ENCODE data around the gene CDK8. TPM values are rescaled to one million over a fixed set of nuclear protein-coding genes. Genes with fewer than 3 reads are reported as not detected.
A peak's percentile ranks its signal among the peaks of the same experiment; 100 is the strongest.

Gene CDK8
- 1 to 10 TPM; 1.6 to 5.2 (median 1.7) TPM for polyA plus RNA-seq

DNA sequence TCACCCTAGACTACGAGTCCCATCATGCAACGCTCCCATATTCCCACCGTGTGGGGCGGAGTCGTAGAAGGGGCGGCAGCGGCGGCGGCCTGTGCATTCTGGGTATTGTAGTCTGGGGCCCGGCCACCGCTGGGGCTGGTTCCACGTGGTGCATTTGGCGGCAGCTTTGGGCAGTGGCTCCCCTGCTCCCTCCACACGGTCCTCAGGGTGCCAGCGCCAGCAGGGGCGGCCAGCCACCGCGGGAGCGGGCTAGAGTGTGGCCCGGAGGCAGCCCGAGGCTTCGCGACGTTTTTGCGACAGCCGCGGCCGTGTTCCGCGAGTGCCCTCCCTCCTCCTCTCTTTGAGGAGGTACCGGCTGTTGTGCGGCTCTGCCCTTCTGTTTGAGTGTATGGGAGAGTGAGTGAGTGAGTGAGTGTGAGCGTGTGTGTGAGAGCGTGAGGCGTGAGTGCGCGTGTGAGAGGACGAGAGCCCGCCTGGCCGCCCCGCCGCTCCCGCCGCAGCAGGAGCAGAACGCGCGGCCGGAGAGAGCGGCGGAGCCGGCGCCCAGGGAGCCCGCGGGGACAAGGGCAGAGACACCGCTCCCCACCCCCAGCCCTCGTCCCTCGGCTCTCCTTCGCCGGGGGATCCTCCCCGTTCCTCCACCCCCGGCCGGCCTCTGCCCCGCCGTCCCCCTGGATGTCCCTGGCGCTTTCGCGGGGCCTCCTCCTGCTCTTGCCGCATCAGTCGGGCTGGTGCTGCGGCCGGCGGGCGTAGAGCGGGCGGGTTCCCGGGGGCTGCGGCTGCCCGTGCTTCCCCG, at the start of gene CDK8:
Gene CDK8, plus strand, starts transcription at position 343 of the 796 bp plus-strand sequence. CDS start 513 bp downstream, outside the sequence.
- Mint-ChIP-seq H3K9me3 (no peaks in the 10 kb centered on the region), H3K27ac (peak within 1 kb of the TSS; percentile 90 to 97 (median 94)), H3K4me3 (peak within 1 kb of the TSS; percentile 91 to 98 (median 91)), H3K4me1 (peaks cover 19 to 49% of the 10 kb centered on the region in 2 donors), H3K36me3 (no peaks in the 10 kb centered on the region), H3K27me3 (ENCODE audit: low read depth in 3 of 3) (peaks cover 0 to 12% (median 7%) of the 10 kb centered on the region in 3 donors)
- DNase-seq = peak; percentile 89 to 90 (median 89)

DNA sequence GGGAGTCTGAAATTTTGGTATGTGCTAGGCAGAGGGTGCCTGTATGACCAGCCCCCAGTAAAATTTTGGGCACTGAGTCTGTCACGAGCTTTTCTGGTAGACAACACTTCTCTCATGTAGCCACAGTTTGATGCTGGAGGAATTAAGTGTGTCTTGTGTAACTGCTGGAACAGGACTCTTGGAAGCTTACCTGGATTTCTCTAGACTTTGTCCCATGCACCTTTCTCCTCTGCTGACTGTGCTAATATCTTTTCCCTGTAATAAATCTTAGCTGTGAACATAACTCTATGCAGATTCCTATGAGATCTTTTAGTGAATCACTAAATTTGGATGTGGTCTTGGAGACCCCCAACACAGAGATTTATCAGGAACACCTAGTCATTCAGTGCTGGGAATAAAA, 45.6 kb upstream of the CDK8 start:
- H3K4me1 Mint-ChIP-seq = peaks cover 5 to 18% of the 10 kb centered on the region in 2 donors
- peaks cover 16 to 39% (median 30%) of the 10 kb centered on the region in 3 donors for H3K36me3 Mint-ChIP-seq
- no peaks in the 10 kb centered on the region for H3K27me3 Mint-ChIP-seq (ENCODE audit: low read depth in 3 of 3)
- no peak overlapping the region for H3K4me3 Mint-ChIP-seq
- DNase-seq = no peak
- peak overlapping the region in 1 of 6 donors; percentile 37 for H3K27ac Mint-ChIP-seq
- H3K9me3 Mint-ChIP-seq = no peaks in the 10 kb centered on the region

DNA sequence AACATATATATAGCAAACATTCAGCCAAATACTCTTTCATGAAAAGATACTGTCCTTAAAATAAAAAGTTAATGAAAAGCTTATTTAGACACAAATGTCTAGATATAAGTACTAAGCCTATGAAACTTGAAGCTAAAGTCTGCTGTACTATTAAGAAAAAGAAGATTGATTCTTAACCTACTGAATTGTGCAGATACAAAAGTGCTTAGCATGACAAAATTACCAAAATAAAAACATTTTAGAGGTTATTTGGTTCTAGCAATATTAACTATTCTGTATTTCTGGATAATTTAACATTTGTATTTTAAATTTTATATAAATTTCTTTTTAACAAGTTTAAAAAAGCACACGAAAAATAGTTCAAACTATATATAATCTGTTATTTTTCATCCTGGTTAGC, 40.6 kb upstream of the CDK8 start:
- Mint-ChIP-seq H3K4me1 (peaks cover 7 to 41% of the 10 kb centered on the region in 2 donors), H3K9me3 (no peaks in the 10 kb centered on the region), H3K36me3 (peaks cover 16 to 56% (median 43%) of the 10 kb centered on the region in 3 donors), H3K4me3 (no peak overlapping the region), H3K27me3 (ENCODE audit: low read depth in 3 of 3) (no peaks in the 10 kb centered on the region), H3K27ac (no peak overlapping the region)
- DNase-seq = no peak

DNA sequence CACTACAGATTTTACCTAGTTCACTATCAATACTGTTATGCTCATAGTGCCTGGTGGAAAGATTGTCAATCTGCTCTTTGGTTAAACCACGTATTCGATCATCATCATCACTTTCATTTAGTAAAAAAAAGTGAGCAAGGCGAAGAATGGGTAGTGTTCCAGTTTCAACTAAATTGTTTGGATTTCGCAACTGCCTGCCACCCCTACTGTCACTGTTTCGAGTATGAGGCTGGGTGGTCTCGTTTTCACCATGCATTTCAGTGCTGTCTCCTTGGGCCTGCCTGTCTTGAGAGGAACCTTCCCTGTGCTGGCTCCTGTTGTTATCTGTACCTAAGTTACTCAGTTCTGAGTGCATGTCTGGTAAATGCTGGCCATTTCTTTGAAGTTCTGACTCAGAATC, 39.9 kb upstream of the CDK8 start:
- H3K4me3 Mint-ChIP-seq = no peak overlapping the region
- DNase-seq = no peak

DNA sequence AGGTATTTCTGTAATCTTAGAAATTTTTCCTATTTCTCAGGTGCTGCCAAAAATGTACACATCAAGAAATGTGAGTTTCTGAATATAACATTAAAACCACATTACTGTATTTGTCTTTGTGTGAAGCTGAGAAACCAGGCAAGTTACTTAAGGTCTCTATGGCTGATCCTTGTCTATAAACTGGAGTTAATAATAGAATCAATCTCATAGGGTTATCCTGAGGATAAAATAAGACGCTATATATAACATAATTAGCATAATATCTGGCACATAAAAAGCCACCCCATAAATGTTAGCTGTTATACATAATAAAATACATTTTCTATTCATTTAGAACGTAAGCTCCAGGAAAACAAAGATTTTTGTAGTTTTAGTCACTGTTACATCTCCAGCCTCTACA, 37.9 kb upstream of the CDK8 start:
- Mint-ChIP-seq H3K27me3 (ENCODE audit: low read depth in 3 of 3) (no peaks in the 10 kb centered on the region), H3K9me3 (no peaks in the 10 kb centered on the region), H3K4me3 (no peak overlapping the region), H3K4me1 (peaks cover 24 to 65% of the 10 kb centered on the region in 2 donors), H3K27ac (no peak overlapping the region), H3K36me3 (peaks cover 12 to 48% (median 42%) of the 10 kb centered on the region in 3 donors)
- DNase-seq = no peak

More for the DNA sequence above, 39.9 kb upstream of the CDK8 start:
- no peaks in the 10 kb centered on the region for H3K9me3 Mint-ChIP-seq
- no peak overlapping the region for H3K27ac Mint-ChIP-seq
- no peaks in the 10 kb centered on the region for H3K27me3 Mint-ChIP-seq (ENCODE audit: low read depth in 3 of 3)
- peaks cover 12 to 52% (median 41%) of the 10 kb centered on the region in 3 donors for H3K36me3 Mint-ChIP-seq
- H3K4me1 Mint-ChIP-seq = peaks cover 7 to 45% of the 10 kb centered on the region in 2 donors

DNA sequence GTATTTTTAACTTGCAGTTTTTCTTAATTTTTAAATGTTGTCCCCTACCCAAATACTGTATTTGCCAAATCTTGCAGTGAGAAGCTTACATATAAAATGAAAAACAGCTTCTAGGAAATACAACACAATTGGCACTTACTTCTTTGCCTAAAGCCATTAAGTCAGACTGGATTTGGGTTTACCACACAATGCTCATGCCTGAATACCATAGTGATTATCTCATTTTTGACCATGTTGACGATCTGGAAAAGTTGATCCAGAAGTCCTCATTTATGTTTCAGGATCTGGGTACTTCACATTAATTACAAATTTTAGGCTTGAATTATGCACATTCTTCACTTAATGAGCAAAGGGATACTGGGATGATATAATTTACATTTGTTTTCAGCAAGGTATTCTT, 34.2 kb upstream of the CDK8 start:
- Mint-ChIP-seq H3K36me3 (peaks cover 3 to 34% (median 27%) of the 10 kb centered on the region in 3 donors), H3K27ac (peak overlapping the region in 4 of 6 donors; percentile 18 to 56 (median 28)), H3K27me3 (ENCODE audit: low read depth in 3 of 3) (peaks cover 9 to 13% (median 10%) of the 10 kb centered on the region in 3 donors), H3K4me3 (peak overlapping the region in 4 of 5 donors; percentile 63 to 100 (median 98)), H3K4me1 (peaks cover 38 to 66% of the 10 kb centered on the region in 2 donors), H3K9me3 (no peaks in the 10 kb centered on the region)
- no peak for DNase-seq

DNA sequence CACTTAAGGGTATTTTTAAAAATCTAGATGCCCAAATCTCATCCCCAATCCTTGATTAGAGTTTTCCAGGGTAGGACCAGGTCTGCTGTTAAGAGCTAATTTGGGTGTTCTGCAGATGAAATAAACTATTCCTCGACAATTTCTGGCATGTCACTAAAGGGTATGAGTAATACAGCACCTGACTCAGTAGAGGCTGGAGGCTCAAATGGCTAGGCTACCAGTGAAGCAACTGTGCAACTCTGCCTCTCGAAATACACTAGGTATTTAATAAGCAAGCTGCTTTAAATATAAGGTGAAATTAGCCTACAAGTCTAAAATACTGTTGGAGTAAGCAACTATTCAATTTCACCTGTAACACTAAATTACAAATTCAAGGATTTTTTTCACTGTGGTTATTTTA, 33.4 kb upstream of the CDK8 start:
- peak overlapping the region in 4 of 6 donors; percentile 7 to 55 (median 31) for H3K27ac Mint-ChIP-seq
- H3K36me3 Mint-ChIP-seq = peaks cover 0 to 27% (median 21%) of the 10 kb centered on the region in 3 donors
- H3K4me1 Mint-ChIP-seq = peaks cover 38 to 61% of the 10 kb centered on the region in 2 donors
- peaks cover 9 to 13% (median 10%) of the 10 kb centered on the region in 3 donors for H3K27me3 Mint-ChIP-seq (ENCODE audit: low read depth in 3 of 3)
- peak overlapping the region; percentile 63 to 100 (median 100) for H3K4me3 Mint-ChIP-seq
- no peaks in the 10 kb centered on the region for H3K9me3 Mint-ChIP-seq
- DNase-seq = no peak

DNA sequence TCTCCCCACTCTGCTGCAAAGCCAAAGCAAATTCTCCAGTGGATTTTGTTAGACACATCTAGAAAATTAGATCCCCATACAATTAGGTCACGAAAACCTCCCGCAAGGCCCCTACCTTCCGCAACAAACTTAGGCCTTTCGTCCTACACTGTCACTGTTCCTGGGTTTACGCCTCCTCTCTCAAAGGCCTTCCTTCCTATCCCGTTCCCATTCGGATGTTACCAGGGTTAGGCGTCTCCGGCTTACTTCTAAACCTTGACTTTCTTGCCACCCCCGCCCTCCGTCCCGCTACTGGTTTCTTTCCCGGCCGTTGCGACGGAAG, 32.6 kb upstream of the CDK8 start:
- Mint-ChIP-seq H3K4me1 (peaks cover 38 to 61% of the 10 kb centered on the region in 2 donors), H3K4me3 (peak overlapping the region; percentile 95 to 100 (median 100)), H3K9me3 (no peaks in the 10 kb centered on the region), H3K27me3 (ENCODE audit: low read depth in 3 of 3) (peaks cover 9 to 13% (median 12%) of the 10 kb centered on the region in 3 donors), H3K36me3 (peaks cover 0 to 27% (median 21%) of the 10 kb centered on the region in 3 donors), H3K27ac (peak overlapping the region; percentile 91 to 100 (median 99))
- DNase-seq = no peak

DNA sequence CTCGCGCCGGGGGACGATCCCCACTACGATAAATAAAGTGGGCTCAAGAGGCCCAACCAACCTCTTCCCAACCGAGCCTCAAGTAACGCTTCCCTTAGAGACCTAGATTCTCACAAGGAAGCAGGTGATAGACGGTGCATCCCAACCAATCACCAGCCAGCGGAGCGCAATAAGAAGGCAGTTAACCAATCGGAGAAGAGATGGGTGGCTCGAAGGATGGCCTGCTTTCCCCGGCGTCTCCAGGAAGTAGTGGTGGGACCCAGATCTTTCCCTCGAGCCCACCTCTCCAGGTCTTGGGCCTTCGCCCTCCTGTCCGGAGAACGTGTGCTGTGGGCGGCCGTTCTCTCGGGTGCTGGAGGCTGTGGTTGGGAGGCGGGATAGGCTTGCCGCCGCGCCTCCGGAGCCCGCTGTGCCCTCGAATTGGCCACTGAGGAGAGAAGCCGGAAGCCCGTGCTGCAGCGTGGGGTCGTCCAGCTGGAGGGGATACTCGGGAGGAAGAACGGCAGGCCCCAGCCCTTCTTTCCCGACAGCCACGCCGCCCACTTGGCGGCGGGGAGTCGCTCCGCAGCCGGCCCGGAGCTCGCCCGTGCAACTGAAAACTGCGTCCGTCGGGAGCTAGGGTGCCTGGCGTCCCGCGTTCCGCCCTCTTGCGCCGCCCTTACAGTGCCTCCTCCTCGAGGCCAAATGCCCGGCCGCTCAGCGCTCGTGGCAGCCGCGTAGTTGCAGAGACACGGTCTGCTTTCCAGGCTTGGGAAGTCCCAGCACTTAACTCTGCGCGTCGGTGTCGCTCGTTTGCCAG, 32.0 kb upstream of the CDK8 start, which contains the start of gene RNF6:
Gene RNF6, minus strand, starts transcription at position 594 of the 799 bp plus-strand sequence. CDS start 2,665 bp downstream, outside the sequence.
- Mint-ChIP-seq H3K36me3 (peaks cover 0 to 26% (median 19%) of the 10 kb centered on the region in 3 donors), H3K9me3 (no peaks in the 10 kb centered on the region), H3K27me3 (ENCODE audit: low read depth in 3 of 3) (peaks cover 9 to 13% (median 12%) of the 10 kb centered on the region in 3 donors), H3K4me3 (peak within 1 kb of the TSS; percentile 95 to 100 (median 100)), H3K27ac (peak within 1 kb of the TSS; percentile 91 to 100 (median 99)), H3K4me1 (peaks cover 37 to 59% of the 10 kb centered on the region in 2 donors)
- peak; percentile 89 to 92 (median 92) for DNase-seq

DNA sequence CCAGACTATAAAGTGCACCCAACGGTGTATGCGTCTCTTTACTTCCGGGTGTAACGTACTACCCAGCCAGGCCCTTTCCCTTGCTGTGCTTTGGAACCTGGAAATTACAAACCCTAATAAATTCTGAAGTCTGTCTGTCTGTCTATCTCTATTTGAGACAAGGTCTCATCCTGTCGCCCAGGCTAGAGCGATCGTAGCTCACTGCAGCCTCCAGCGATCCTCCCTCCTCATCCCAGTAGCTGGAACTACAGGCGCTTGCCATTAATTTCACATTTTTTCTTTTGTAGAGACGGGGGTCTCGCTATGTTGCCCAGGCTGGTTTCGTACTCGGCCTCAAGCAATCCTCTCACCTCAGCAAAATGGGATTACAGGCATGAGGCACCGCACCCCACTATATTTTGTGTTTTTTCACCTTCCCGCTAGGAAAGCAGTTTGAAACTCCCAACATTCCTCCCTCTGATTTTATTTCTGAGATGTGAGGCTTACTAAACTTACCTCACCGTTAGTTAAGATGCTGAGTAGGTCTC, 31.3 kb upstream of the CDK8 start:
- no peak for DNase-seq
- Mint-ChIP-seq H3K4me1 (peaks cover 36 to 53% of the 10 kb centered on the region in 2 donors), H3K9me3 (no peaks in the 10 kb centered on the region), H3K27me3 (ENCODE audit: low read depth in 3 of 3) (peaks cover 9 to 13% (median 12%) of the 10 kb centered on the region in 3 donors), H3K27ac (peak overlapping the region; percentile 91 to 100 (median 99)), H3K4me3 (peak overlapping the region; percentile 95 to 100 (median 100)), H3K36me3 (peaks cover 0 to 20% (median 14%) of the 10 kb centered on the region in 3 donors)

DNA sequence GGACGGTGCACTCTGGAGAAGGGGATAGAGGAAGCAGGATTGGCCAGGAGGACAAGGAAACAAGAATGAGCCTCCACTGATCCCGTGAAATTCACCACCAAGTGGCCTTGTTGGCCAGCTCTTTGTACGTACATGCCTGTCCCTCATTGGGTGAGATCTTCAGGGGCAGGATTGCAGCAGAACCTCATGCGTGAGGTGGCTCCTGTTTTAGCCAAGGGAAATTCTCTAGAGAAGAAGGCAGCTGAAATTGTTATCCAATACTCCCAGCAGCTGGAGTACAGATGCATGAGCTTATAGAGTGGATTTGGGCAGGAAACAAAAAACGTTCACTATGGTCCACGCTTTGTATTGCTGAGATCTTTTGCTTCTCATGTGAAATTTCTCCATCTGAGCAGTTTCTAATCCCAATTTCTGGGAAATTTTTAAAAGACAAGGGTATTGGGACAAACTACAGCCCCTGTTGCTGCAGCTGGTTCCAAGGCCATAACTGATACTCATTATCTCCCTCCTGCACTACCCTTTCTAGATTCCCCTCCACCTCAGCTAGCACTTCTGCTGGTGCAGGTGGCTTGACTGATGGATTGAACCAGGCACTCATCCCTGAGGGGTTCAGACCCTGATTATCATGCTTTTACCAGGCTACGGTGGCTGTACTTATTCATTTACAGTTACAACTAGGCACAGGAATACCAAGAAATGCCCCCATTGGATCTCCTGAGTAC, 27.9 kb upstream of the CDK8 start:
- H3K27ac Mint-ChIP-seq = no peak overlapping the region

DNA sequence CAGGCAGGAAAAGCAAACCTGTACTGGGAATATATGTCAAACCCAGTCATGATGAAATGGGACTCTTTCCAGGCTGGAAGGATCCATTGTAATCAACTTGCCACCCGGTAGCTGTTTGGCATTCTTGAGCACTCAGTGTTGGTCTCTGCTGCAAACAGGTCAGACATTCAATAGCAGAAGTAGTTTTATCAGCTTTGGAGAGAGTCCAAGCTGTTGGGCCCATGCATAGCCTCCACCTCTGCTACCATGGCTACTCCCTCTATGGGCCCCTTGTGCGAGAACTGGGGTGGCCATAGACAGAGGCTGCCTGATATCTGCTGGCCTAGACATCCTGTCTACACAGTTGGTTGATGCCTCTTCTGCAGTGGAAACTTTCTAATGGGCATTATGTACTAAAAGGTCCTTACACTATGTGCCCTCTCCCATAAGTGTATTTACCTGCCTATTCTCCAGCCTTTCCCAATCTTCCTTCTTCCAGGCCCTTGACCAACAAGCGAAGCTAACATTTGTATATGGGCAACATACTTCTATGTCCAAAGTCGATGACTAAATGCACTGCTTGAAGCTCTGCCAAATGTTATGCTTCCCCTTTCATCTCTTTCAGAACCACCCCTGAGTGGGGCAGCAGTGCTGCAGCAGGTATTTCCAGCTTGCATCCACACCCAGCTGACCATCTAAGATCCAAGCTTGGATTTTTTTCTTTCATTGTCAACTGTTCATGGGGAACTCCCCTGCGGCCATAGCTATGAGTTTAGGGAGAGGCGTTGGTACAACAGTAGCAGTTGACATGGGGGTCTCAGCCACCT, 26.6 kb upstream of the CDK8 start:
- Mint-ChIP-seq H3K4me1 (peaks cover 11 to 13% of the 10 kb centered on the region in 2 donors), H3K4me3 (no peak overlapping the region), H3K27ac (no peak overlapping the region), H3K9me3 (no peaks in the 10 kb centered on the region), H3K36me3 (no peaks in the 10 kb centered on the region), H3K27me3 (ENCODE audit: low read depth in 3 of 3) (peaks cover 2 to 7% (median 6%) of the 10 kb centered on the region in 3 donors)
- DNase-seq = no peak

More for the DNA sequence above, 27.9 kb upstream of the CDK8 start:
- Mint-ChIP-seq H3K4me3 (no peak overlapping the region), H3K9me3 (no peaks in the 10 kb centered on the region), H3K36me3 (peaks cover 0 to 3% (median 0%) of the 10 kb centered on the region in 3 donors), H3K4me1 (peaks cover 19 to 24% of the 10 kb centered on the region in 2 donors), H3K27me3 (ENCODE audit: low read depth in 3 of 3) (peaks cover 9 to 16% (median 14%) of the 10 kb centered on the region in 3 donors)
- DNase-seq = no peak

Data from immature natural killer cell (primary cell).